ENCODE measurements around the gene ST3GAL2.

GRCh38 chr16:70398177-70398743, 40.6 kb downstream of the ST3GAL2 start:
- no peak for TF ChIP-seq CEBPB (IDR thresholded peaks at IDR 0.05)
- no peak for TF ChIP-seq REST (IDR thresholded peaks at IDR 0.05; ENCODE audit: low read depth)
- no peak for TF ChIP-seq RAD21 (IDR thresholded peaks at IDR 0.05; ENCODE audit: low read depth)
- no peak for TF ChIP-seq USF1 (IDR thresholded peaks at IDR 0.05)
- no peak for TF ChIP-seq NFIC (IDR thresholded peaks at IDR 0.05)
- no peak for TF ChIP-seq CREB1 (IDR thresholded peaks at IDR 0.05; ENCODE audit: low read depth)
- no peak for TF ChIP-seq EP300 (IDR thresholded peaks at IDR 0.05; ENCODE audit: borderline replicate concordance)
- TF ChIP-seq TCF12 (IDR thresholded peaks at IDR 0.05; ENCODE audit: low read depth): no peak
- TF ChIP-seq, protein P1, sequence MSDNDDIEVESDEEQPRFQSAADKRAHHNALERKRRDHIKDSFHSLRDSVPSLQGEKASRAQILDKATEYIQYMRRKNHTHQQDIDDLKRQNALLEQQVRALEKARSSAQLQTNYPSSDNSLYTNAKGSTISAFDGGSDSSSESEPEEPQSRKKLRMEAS (IDR thresholded peaks at IDR 0.05): no peak
- TF ChIP-seq YY1 (IDR thresholded peaks at IDR 0.05; ENCODE audit: low read depth): no peak
